ENCODE data around the gene AGPAT3.
A peak's percentile ranks its signal among the peaks of the same experiment; 100 is the strongest.
"Not testable (repeated sequence)": the region's sequence is repeated elsewhere in the genome, so short reads cannot be mapped to it uniquely, and the experiment has no call there.

AGPAT3 gene

GRCh38 chr21:43864962-43865539 lies at the start of gene AGPAT3:
Gene AGPAT3, plus strand, starts transcription at chr21:43865223. Its CDS starts 94,459 bp downstream, at chr21:43959682.
- DNase-seq (ENCODE audit: low read depth in 2 of 2) = peak; percentile 5 to 28

GRCh38 chr21:43815991-43816390 lies 49.0 kb upstream of the AGPAT3 start:
- no peak for DNase-seq (ENCODE audit: low read depth in 2 of 2)

GRCh38 chr21:43816611-43817071 lies 48.4 kb upstream of the AGPAT3 start:
- no peak for DNase-seq (ENCODE audit: low read depth in 2 of 2)

- no peak for DNase-seq (ENCODE audit: low read depth in 2 of 2)
Observed at GRCh38 chr21:43817157-43818086, 47.6 kb upstream of the AGPAT3 start.

GRCh38 chr21:43818685-43819084 lies 46.3 kb upstream of the AGPAT3 start:
- DNase-seq (ENCODE audit: low read depth in 2 of 2) = no peak

GRCh38 chr21:43819511-43820405 lies 45.3 kb upstream of the AGPAT3 start:
- DNase-seq (ENCODE audit: low read depth in 2 of 2) = no peak

- no peak for DNase-seq (ENCODE audit: low read depth in 2 of 2)
Observed at GRCh38 chr21:43820466-43820865, 44.6 kb upstream of the AGPAT3 start.

- not testable (repeated sequence) for DNase-seq (ENCODE audit: low read depth in 2 of 2)
Observed at GRCh38 chr21:43822166-43822565, 42.9 kb upstream of the AGPAT3 start.

GRCh38 chr21:43822741-43823140 lies 42.3 kb upstream of the AGPAT3 start:
- DNase-seq (ENCODE audit: low read depth in 2 of 2) = not testable (repeated sequence)

- no peak for DNase-seq (ENCODE audit: low read depth in 2 of 2)
Observed at GRCh38 chr21:43824333-43825241, 40.4 kb upstream of the AGPAT3 start.

- DNase-seq (ENCODE audit: low read depth in 2 of 2) = no peak
Observed at GRCh38 chr21:43825242-43825935, 39.6 kb upstream of the AGPAT3 start.

- DNase-seq (ENCODE audit: low read depth in 2 of 2) = no peak
Observed at GRCh38 chr21:43825936-43826622, 38.9 kb upstream of the AGPAT3 start.

GRCh38 chr21:43826623-43826974 lies 38.4 kb upstream of the AGPAT3 start:
- no peak for DNase-seq (ENCODE audit: low read depth in 2 of 2)

- no peak for DNase-seq (ENCODE audit: low read depth in 2 of 2)
Observed at GRCh38 chr21:43827015-43827611, 37.9 kb upstream of the AGPAT3 start.

- DNase-seq (ENCODE audit: low read depth in 2 of 2) = no peak
Observed at GRCh38 chr21:43829161-43829560, 35.9 kb upstream of the AGPAT3 start.

GRCh38 chr21:43829575-43830119 lies 35.4 kb upstream of the AGPAT3 start:
- DNase-seq (ENCODE audit: low read depth in 2 of 2) = no peak

GRCh38 chr21:43832158-43832550 lies 32.9 kb upstream of the AGPAT3 start:
- DNase-seq (ENCODE audit: low read depth in 2 of 2) = no peak

- no peak for DNase-seq (ENCODE audit: low read depth in 2 of 2)
Observed at GRCh38 chr21:43832648-43833047, 32.4 kb upstream of the AGPAT3 start.
